Upper lobe of left lung (tissue), 6 donors: Measurements from ENCODE around the gene PITPNM3. TPM values are rescaled to one million over a fixed set of nuclear protein-coding genes. Genes with fewer than 3 reads are reported as not detected.

Experiments used
- ATAC-seq, 2 donors: fragments of 200-7000 bp; cut with Tn5 transposase; one replicate each; pipeline ENCODE4 v1.9.1; 2022; ENCODE audit warnings: mild to moderate bottlenecking in 2 of 2, moderate library complexity in 2 of 2; ENCODE audit not compliant: low FRiP score in 2 of 2
- DNase-seq, 2 donors: peaks; one replicate each; pipeline ENCODE4 v3.0.0-alpha.2; 2019 to 2020
- H3K27ac ChIP-seq, 4 donors: fragments of 200-600 bp; sonication (generic); one replicate each; pipeline ENCODE4 v1.5.1; 2016 to 2019
- H3K27me3 ChIP-seq, 4 donors: fragments of 200-600 bp; sonication (generic); one replicate each; pipeline ENCODE4 v1.5.1; 2017 to 2019
- H3K36me3 ChIP-seq, 4 donors: fragments of 200-600 bp; sonication (generic); one replicate each; pipeline ENCODE4 v1.5.1; 2016 to 2019
- H3K4me1 ChIP-seq, 4 donors: fragments of 200-600 bp; sonication (generic); one replicate each; pipeline ENCODE4 v1.5.1; 2018 to 2019
- H3K4me3 ChIP-seq, 4 donors: fragments of 200-600 bp; sonication (generic); one replicate each; pipeline ENCODE4 v1.5.1; 2017 to 2019; ENCODE audit warnings: mild to moderate bottlenecking in 2 of 4, moderate library complexity in 1 of 4
- H3K9me3 ChIP-seq, 4 donors: fragments of 200-600 bp; sonication (generic); one replicate each; pipeline ENCODE4 v1.5.1; 2018 to 2019
- CTCF ChIP-seq, 6 experiments: fragments of 450-650 bp in 4 of 6; fragments of 200-600 bp in 2 of 6; sonication (generic) in 2 of 6; IDR thresholded peaks; one replicate each; pipeline ENCODE4 v1.5.1; 2016 to 2019; ENCODE audit warnings: antibody characterized with exemption in 6 of 6
- EP300 ChIP-seq, 4 donors: sonication (generic); formaldehyde crosslinking; IDR thresholded peaks; one replicate each; pipeline ENCODE4 v1.5.1; 2017; ENCODE audit warnings: antibody characterized with exemption in 4 of 4, control low read depth in 2 of 4
- POLR2A ChIP-seq, 4 donors: fragments of 450-650 bp; IDR thresholded peaks; one replicate each; pipeline ENCODE4 v1.5.1; 2016 to 2017; ENCODE audit warnings: antibody characterized with exemption in 4 of 4, mild to moderate bottlenecking in 2 of 4
- POLR2AphosphoS5 ChIP-seq, 2 donors: sonication (generic); formaldehyde crosslinking; IDR thresholded peaks; one replicate each; pipeline ENCODE4 v1.5.1; 2017; ENCODE audit warnings: antibody characterized with exemption in 2 of 2
- WGBS, 2 donors: methylation state at CpG; one replicate each; pipeline ENCODE4 v1.1.5; 2017 to 2018; 5-methylcytosine and 5-hydroxymethylcytosine counted together
- total RNA-seq, 6 donors: library from RNA; depleted of rRNA in 4 of 6; stranded (reverse); fragments of >200 nt in 4 of 6; gene quantifications; one replicate each; pipeline versions ENCODE4 v1.1.0 to v1.2.1, GENCODE V29; 2016 to 2021
- donor health status: DM: no; HTN: no; CAD: no; lungs with moderate emphysema.
- donor health status: DM: no; HTN: yes; CAD: no; lungs with severe emphysema.

The PITPNM3 gene
- total RNA-seq, 6 donors from 2014 or later = 10.3 to 16.3 (median 12.5) TPM

- WGBS, 2 donors = 87 to 93% methylated on average over 21 to 23 of the region's 23 CpGs
- H3K27me3 ChIP-seq = no peaks in the 10 kb centered on the region
- no peak overlapping the region for H3K4me3 ChIP-seq
- H3K4me1 ChIP-seq = peaks cover 0 to 4% (median 2%) of the 10 kb centered on the region in 4 donors
- TF ChIP-seq CTCF (IDR thresholded peaks at IDR 0.05) = no peak
- TF ChIP-seq POLR2AphosphoS5 (IDR thresholded peaks at IDR 0.05) = no peak
- TF ChIP-seq POLR2A (IDR thresholded peaks at IDR 0.05) = no peak
- TF ChIP-seq EP300 (IDR thresholded peaks at IDR 0.05) = no peak
- no peak for ATAC-seq
- no peak for DNase-seq
- H3K27ac ChIP-seq = no peak overlapping the region
- no peaks in the 10 kb centered on the region for H3K9me3 ChIP-seq
- H3K36me3 ChIP-seq = peaks cover 0 to 3% (median 1%) of the 10 kb centered on the region in 4 donors
These were observed 88.1 kb downstream of the PITPNM3 start for GRCh38 chr17:6468051-6468790.

- TF ChIP-seq POLR2A (IDR thresholded peaks at IDR 0.05) (no peak), CTCF (IDR thresholded peaks at IDR 0.05) (no peak), POLR2AphosphoS5 (IDR thresholded peaks at IDR 0.05) (no peak), EP300 (IDR thresholded peaks at IDR 0.05) (no peak)
- ATAC-seq (no peak), DNase-seq (no peak)
- no peaks in the 10 kb centered on the region for H3K4me1 ChIP-seq
- H3K27ac ChIP-seq = no peak overlapping the region
- WGBS, 2 donors = 80 to 92% methylated on average over 1 of the region's 1 CpG
- H3K36me3 ChIP-seq = peaks cover 0 to 3% (median 1%) of the 10 kb centered on the region in 4 donors
- H3K4me3 ChIP-seq = no peak overlapping the region
- H3K27me3 ChIP-seq = no peaks in the 10 kb centered on the region
- no peaks in the 10 kb centered on the region for H3K9me3 ChIP-seq
These were observed 88.8 kb downstream of the PITPNM3 start for GRCh38 chr17:6467567-6467966.

- no peak for TF ChIP-seq CTCF (IDR thresholded peaks at IDR 0.05)
- TF ChIP-seq POLR2A (IDR thresholded peaks at IDR 0.05) = no peak
- TF ChIP-seq POLR2AphosphoS5 (IDR thresholded peaks at IDR 0.05) = no peak
- no peak for TF ChIP-seq EP300 (IDR thresholded peaks at IDR 0.05)
- Histone ChIP-seq H3K4me1 (no peaks in the 10 kb centered on the region), H3K9me3 (no peaks in the 10 kb centered on the region), H3K27ac (no peak overlapping the region), H3K4me3 (no peak overlapping the region), H3K27me3 (no peaks in the 10 kb centered on the region), H3K36me3 (peaks cover 0 to 8% (median 2%) of the 10 kb centered on the region in 4 donors)
- DNase-seq (no peak), ATAC-seq (no peak)
- 82 to 85% methylated on average over 19 of the region's 19 CpGs for WGBS, 2 donors
These were observed 91.0 kb downstream of the PITPNM3 start for GRCh38 chr17:6465206-6466003.

GRCh38 chr17:6464446-6465041 is 91.8 kb downstream of the PITPNM3 start:
- H3K9me3 ChIP-seq = no peaks in the 10 kb centered on the region
- no peak for TF ChIP-seq POLR2A (IDR thresholded peaks at IDR 0.05)
- no peak for TF ChIP-seq EP300 (IDR thresholded peaks at IDR 0.05)
- TF ChIP-seq POLR2AphosphoS5 (IDR thresholded peaks at IDR 0.05) = no peak
- no peak for TF ChIP-seq CTCF (IDR thresholded peaks at IDR 0.05)
- H3K36me3 ChIP-seq = peaks cover 0 to 5% (median 2%) of the 10 kb centered on the region in 4 donors
- H3K27me3 ChIP-seq = no peaks in the 10 kb centered on the region
- H3K27ac ChIP-seq = no peak overlapping the region
- no peak for DNase-seq
- H3K4me3 ChIP-seq = no peak overlapping the region
- WGBS, 2 donors = 93 to 96% methylated on average over 12 to 14 of the region's 14 CpGs
- no peaks in the 10 kb centered on the region for H3K4me1 ChIP-seq
- ATAC-seq = no peak
